Chondrocyte (in vitro differentiated cells): ENCODE measurements around the gene ZPR1. TPM values are rescaled to one million over a fixed set of nuclear protein-coding genes. Genes with fewer than 3 reads are reported as not detected.

Experiments
- DNase-seq: peaks from one replicate; pipeline ENCODE4 v3.0.0; 2021; ENCODE audit warnings: mixed read lengths, low spot score
- H3K27ac Mint-ChIP-seq: one replicate; pipeline ENCODE4 v1.8.0; 2021; ENCODE audit warnings: mild to moderate bottlenecking, moderate library complexity, mixed read lengths; ENCODE audit not compliant: unreplicated experiment
- H3K27me3 Mint-ChIP-seq: 2 replicates; pipeline ENCODE4 v1.8.0; 2021; ENCODE audit warnings: low read depth, mixed read lengths
- H3K36me3 Mint-ChIP-seq: 2 replicates; pipeline ENCODE4 v1.8.0; 2021; ENCODE audit warnings: low read depth, mixed read lengths
- H3K4me1 Mint-ChIP-seq: 2 replicates; pipeline ENCODE4 v1.8.0; 2021; ENCODE audit warnings: low read depth, mild to moderate bottlenecking, mixed read lengths
- H3K4me3 Mint-ChIP-seq: one replicate; pipeline ENCODE4 v1.8.0; 2021; ENCODE audit warnings: mild to moderate bottlenecking, moderate library complexity, mixed read lengths; ENCODE audit not compliant: unreplicated experiment
- H3K9me3 Mint-ChIP-seq: 2 replicates; pipeline ENCODE4 v1.8.0; 2021; ENCODE audit warnings: low read depth, mixed read lengths
- total RNA-seq: library from RNA; stranded (reverse); gene quantifications from 3 replicates; pipeline ENCODE4 v1.2.1, GENCODE V29; 2021
- TF ChIP-seq, protein P1 (sequence below): fragments of 200-600 bp; sonication (generic); IDR thresholded peaks from 2 replicates; pipeline ENCODE4 v1.5.0; 2021; ENCODE audit warnings: antibody characterized with exemption, mild to moderate bottlenecking, moderate library complexity

ZPR1 gene
- total RNA-seq, 1 donor from 2014 or later, result 40.0 TPM

GRCh38 chr11:116821050-116821918 lies 33.5 kb upstream of the ZPR1 start:
- TF ChIP-seq, protein P1, sequence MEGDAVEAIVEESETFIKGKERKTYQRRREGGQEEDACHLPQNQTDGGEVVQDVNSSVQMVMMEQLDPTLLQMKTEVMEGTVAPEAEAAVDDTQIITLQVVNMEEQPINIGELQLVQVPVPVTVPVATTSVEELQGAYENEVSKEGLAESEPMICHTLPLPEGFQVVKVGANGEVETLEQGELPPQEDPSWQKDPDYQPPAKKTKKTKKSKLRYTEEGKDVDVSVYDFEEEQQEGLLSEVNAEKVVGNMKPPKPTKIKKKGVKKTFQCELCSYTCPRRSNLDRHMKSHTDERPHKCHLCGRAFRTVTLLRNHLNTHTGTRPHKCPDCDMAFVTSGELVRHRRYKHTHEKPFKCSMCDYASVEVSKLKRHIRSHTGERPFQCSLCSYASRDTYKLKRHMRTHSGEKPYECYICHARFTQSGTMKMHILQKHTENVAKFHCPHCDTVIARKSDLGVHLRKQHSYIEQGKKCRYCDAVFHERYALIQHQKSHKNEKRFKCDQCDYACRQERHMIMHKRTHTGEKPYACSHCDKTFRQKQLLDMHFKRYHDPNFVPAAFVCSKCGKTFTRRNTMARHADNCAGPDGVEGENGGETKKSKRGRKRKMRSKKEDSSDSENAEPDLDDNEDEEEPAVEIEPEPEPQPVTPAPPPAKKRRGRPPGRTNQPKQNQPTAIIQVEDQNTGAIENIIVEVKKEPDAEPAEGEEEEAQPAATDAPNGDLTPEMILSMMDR, result no peak
- Mint-ChIP-seq H3K4me3 (no peak overlapping the region), H3K27me3 (no peaks in the 10 kb centered on the region), H3K36me3 (no peaks in the 10 kb centered on the region), H3K9me3 (no peaks in the 10 kb centered on the region), H3K4me1 (no peaks in the 10 kb centered on the region), H3K27ac (no peak overlapping the region)
- DNase-seq, result no peak

DNA sequence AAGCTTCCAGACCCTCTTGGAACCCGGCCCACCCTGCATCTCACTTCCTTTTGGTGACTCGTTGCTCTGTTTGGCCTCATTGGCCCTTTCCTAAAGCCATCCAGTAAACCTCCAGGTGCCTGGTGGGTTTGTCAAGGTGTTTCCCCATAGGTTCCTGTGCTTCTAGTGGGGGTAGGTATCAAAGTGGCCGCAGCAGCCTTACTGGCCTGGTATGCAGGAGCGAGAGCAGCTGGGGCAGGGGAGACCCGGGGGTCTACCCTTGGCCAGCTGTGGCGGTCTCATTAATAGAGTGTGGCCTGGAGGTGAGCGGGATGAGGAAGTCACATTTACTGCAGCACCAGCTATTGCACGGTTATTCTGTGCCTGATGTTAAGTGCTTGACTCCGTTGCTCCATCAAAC lies 31.2 kb upstream of the ZPR1 start:
- no peaks in the 10 kb centered on the region for H3K27me3 Mint-ChIP-seq
- H3K4me1 Mint-ChIP-seq, result no peaks in the 10 kb centered on the region
- H3K4me3 Mint-ChIP-seq, result no peak overlapping the region
- no peaks in the 10 kb centered on the region for H3K9me3 Mint-ChIP-seq
- no peaks in the 10 kb centered on the region for H3K36me3 Mint-ChIP-seq
- no peak for DNase-seq
- TF ChIP-seq, protein P1, result no peak
- no peak overlapping the region for H3K27ac Mint-ChIP-seq

GRCh38 chr11:116814502-116814901 lies 26.7 kb upstream of the ZPR1 start:
- no peaks in the 10 kb centered on the region for H3K27me3 Mint-ChIP-seq
- no peaks in the 10 kb centered on the region for H3K36me3 Mint-ChIP-seq
- peaks cover 3% of the 10 kb centered on the region for H3K9me3 Mint-ChIP-seq
- no peak for DNase-seq
- H3K4me3 Mint-ChIP-seq, result no peak overlapping the region
- TF ChIP-seq, protein P1, result no peak
- H3K27ac Mint-ChIP-seq, result no peak overlapping the region
- H3K4me1 Mint-ChIP-seq, result no peaks in the 10 kb centered on the region

- no peak for DNase-seq
- TF ChIP-seq, protein P1, result no peak
- Mint-ChIP-seq H3K27ac (no peak overlapping the region), H3K9me3 (peaks cover 3% of the 10 kb centered on the region), H3K4me3 (no peak overlapping the region), H3K36me3 (no peaks in the 10 kb centered on the region), H3K27me3 (no peaks in the 10 kb centered on the region), H3K4me1 (no peaks in the 10 kb centered on the region)
These were observed 26.1 kb upstream of the ZPR1 start for GRCh38 chr11:116813781-116814471.

DNA sequence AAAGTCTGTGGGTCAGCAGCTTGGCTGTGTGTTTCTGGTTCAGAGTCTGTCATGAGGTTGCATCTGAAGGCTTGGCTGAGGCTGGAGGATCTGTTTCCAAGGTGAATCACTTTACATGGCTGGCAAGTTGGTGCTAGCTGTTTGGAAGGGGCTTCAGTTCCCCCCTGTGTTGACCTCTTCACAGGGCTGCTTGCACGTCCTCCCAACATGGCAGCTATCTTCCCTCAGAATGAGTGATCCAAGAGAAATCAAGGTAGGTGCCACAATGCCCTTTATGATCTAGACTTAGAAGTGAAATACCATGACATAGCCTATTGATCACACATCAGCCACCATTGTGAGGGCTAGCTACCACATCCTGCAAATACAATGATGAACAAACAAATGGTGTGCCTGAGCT lies 25.3 kb upstream of the ZPR1 start:
- no peaks in the 10 kb centered on the region for H3K27me3 Mint-ChIP-seq
- no peak overlapping the region for H3K27ac Mint-ChIP-seq
- no peak overlapping the region for H3K4me3 Mint-ChIP-seq
- DNase-seq, result no peak
- no peaks in the 10 kb centered on the region for H3K4me1 Mint-ChIP-seq
- H3K36me3 Mint-ChIP-seq, result no peaks in the 10 kb centered on the region
- peaks cover 3% of the 10 kb centered on the region for H3K9me3 Mint-ChIP-seq
- TF ChIP-seq, protein P1, result no peak
